SU-DHL-6 (cell line): ENCODE measurements around the gene PLXND1.

Source experiments
- EZH2phosphoT487 ChIP-seq: fragments of 200-600 bp; sonication (generic), shearing (Covaris generic); conservative IDR thresholded peaks from 2 replicates; pipeline ENCODE4 v1.6.1; 2018; ENCODE audit warnings: mild to moderate bottlenecking, antibody characterized with exemption, low read length, moderate library complexity, mixed read lengths
- TF ChIP-seq, protein P1 (sequence below): fragments of 200-600 bp; sonication (generic); IDR thresholded peaks from one replicate; pipeline ENCODE4 v1.5.1; 2017; ENCODE audit warnings: antibody characterized with exemption, mild to moderate bottlenecking, low read length, moderate library complexity; ENCODE audit not compliant: insufficient read depth, poor library complexity, severe bottlenecking

- TF ChIP-seq, protein P1, sequence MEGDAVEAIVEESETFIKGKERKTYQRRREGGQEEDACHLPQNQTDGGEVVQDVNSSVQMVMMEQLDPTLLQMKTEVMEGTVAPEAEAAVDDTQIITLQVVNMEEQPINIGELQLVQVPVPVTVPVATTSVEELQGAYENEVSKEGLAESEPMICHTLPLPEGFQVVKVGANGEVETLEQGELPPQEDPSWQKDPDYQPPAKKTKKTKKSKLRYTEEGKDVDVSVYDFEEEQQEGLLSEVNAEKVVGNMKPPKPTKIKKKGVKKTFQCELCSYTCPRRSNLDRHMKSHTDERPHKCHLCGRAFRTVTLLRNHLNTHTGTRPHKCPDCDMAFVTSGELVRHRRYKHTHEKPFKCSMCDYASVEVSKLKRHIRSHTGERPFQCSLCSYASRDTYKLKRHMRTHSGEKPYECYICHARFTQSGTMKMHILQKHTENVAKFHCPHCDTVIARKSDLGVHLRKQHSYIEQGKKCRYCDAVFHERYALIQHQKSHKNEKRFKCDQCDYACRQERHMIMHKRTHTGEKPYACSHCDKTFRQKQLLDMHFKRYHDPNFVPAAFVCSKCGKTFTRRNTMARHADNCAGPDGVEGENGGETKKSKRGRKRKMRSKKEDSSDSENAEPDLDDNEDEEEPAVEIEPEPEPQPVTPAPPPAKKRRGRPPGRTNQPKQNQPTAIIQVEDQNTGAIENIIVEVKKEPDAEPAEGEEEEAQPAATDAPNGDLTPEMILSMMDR = no peak
- no peak for TF ChIP-seq EZH2phosphoT487
Observed at GRCh38 chr3:129513705-129514104, 92.8 kb downstream of the PLXND1 start.
